GM12872 (cell line): ENCODE measurements around the gene PRRC2B.

ENCODE experiments used
- CTCF ChIP-seq: IDR thresholded peaks from 3 replicates; pipeline ENCODE4 v1.5.1; 2011; ENCODE audit warnings: low read depth, mild to moderate bottlenecking, low read length, moderate library complexity; ENCODE audit not compliant: insufficient read depth

PRRC2B gene

GRCh38 chr9:131477816-131478419, 84.0 kb downstream of the PRRC2B start:
- no peak for TF ChIP-seq CTCF

GRCh38 chr9:131478421-131478868, 84.6 kb downstream of the PRRC2B start:
- TF ChIP-seq CTCF, result peak; percentile 61

- TF ChIP-seq CTCF, result no peak
These were observed 85.0 kb downstream of the PRRC2B start for GRCh38 chr9:131478911-131479310.

- no peak for TF ChIP-seq CTCF
These were observed 86.4 kb downstream of the PRRC2B start for GRCh38 chr9:131480258-131480657.

GRCh38 chr9:131481441-131482342, 87.8 kb downstream of the PRRC2B start:
- no peak for TF ChIP-seq CTCF

GRCh38 chr9:131482343-131483006, 88.6 kb downstream of the PRRC2B start:
- no peak for TF ChIP-seq CTCF
